Panc1 (cell line): Measurements from ENCODE around the gene INPP4B. TPM values are rescaled to one million over a fixed set of nuclear protein-coding genes. Genes with fewer than 3 reads are reported as not detected.

Experiments
- ATAC-seq: fragments of 200-7000 bp; cut with Tn5 transposase; 2 replicates; pipeline ENCODE4 v1.9.1; 2020; ENCODE audit warnings: mild to moderate bottlenecking, moderate library complexity
- BruUV-seq: library from RNA; stranded (reverse); fragments of 400-500 nt; replicated peaks from 2 replicates; lab custom pipeline; 2021; lab: Mats Ljungman, UMichigan
- CTCF ChIA-PET: fragments of 300-600 bp; sonication (Branson Sonifier 250); formaldehyde crosslinking; loops from one replicate; lab custom pipeline; 2022; ENCODE audit warnings: antibody characterized with exemption; lab: Charles Lee
- POLR2A ChIA-PET: fragments of 300-600 bp; sonication (Branson Sonifier 250); formaldehyde crosslinking; loops from one replicate; lab custom pipeline; 2022; ENCODE audit warnings: antibody characterized with exemption; lab: Charles Lee
- DNase-seq: peaks from one replicate; pipeline ENCODE4 v3.0.0-alpha.2; 2010; ENCODE audit warnings: low read depth, low spot score
- H3K27ac ChIP-seq: 2 replicates; pipeline ENCODE4 v1.5.1; 2011; ENCODE audit warnings: mild to moderate bottlenecking, low read length, inconsistent platforms
- H3K27me3 ChIP-seq: fragments of 200-500 bp; sonication (Bioruptor generic); 2 replicates; pipeline ENCODE4 v1.6.0; 2014; ENCODE audit warnings: low read length, inconsistent platforms; ENCODE audit not compliant: control insufficient read depth, insufficient read depth
- H3K36me3 ChIP-seq: fragments of 200-500 bp; sonication (Bioruptor generic); 2 replicates; pipeline ENCODE4 v1.5.1; 2014; ENCODE audit warnings: inconsistent platforms, mild to moderate bottlenecking, low read length, moderate library complexity; ENCODE audit not compliant: control insufficient read depth, insufficient read depth
- H3K4me1 ChIP-seq: 2 replicates; pipeline ENCODE4 v1.5.1; 2011; ENCODE audit warnings: inconsistent platforms, mild to moderate bottlenecking, low read length, moderate library complexity; ENCODE audit not compliant: control insufficient read depth, insufficient read depth
- H3K4me3 ChIP-seq, 2 experiments: 2 replicates each; pipeline ENCODE4 v1.5.1; 2011 to 2012; ENCODE audit warnings: low read depth in 2 of 2, low read length in 2 of 2, mild to moderate bottlenecking in 2 of 2, inconsistent platforms in 1 of 2, moderate library complexity in 1 of 2
- H3K9me3 ChIP-seq: fragments of 200-500 bp; sonication (Bioruptor generic); 2 replicates; pipeline ENCODE4 v1.5.1; 2014; ENCODE audit warnings: low read depth, mild to moderate bottlenecking, inconsistent platforms, low read length, moderate library complexity; ENCODE audit not compliant: control insufficient read depth, insufficient read depth
- CTCF ChIP-seq: fragments of 450-650 bp; IDR thresholded peaks from 2 replicates; pipeline ENCODE4 v1.5.1; 2017; ENCODE audit warnings: mild to moderate bottlenecking
- POLR2AphosphoS5 ChIP-seq: IDR thresholded peaks from 2 replicates; pipeline ENCODE4 v1.6.1; 2012; ENCODE audit warnings: mild to moderate bottlenecking, low read depth, low read length, moderate library complexity
- REST ChIP-seq, 2 experiments: IDR thresholded peaks; 2 replicates each; pipeline ENCODE4 v1.6.1; 2011 to 2012; ENCODE audit warnings: low read depth in 2 of 2, control low read depth in 1 of 2, low read length in 1 of 2, mild to moderate bottlenecking in 1 of 2, moderate library complexity in 1 of 2; ENCODE audit not compliant: insufficient read depth in 1 of 2
- SIN3A ChIP-seq: IDR thresholded peaks from 2 replicates; pipeline ENCODE4 v1.6.1; 2012; ENCODE audit warnings: low read depth, mild to moderate bottlenecking, low read length, moderate library complexity, borderline replicate concordance; ENCODE audit not compliant: insufficient read depth
- TCF7L2 ChIP-seq: IDR thresholded peaks from 2 replicates; pipeline ENCODE4 v1.6.1; 2011; ENCODE audit warnings: mild to moderate bottlenecking, low read depth, low read length, inconsistent platforms
- in situ Hi-C: cut with HindIII; loops from 2 replicates; pipeline ENCODE4 v1.10.0; 2016; ENCODE audit warnings: low sequenced_read_pairs, low pct_unique_long_range_greater_than_20kb
- intact Hi-C: fragments of 100-400 bp; cut with micrococcal nuclease; formaldehyde crosslinking; loops from one replicate; pipeline ENCODE4 v1.10.0; 2022; ENCODE audit not compliant: unreplicated experiment
- total RNA-seq: library from RNA; stranded (reverse); gene quantifications from one replicate; pipeline ENCODE4 v1.2.1, GENCODE V29; 2021; ENCODE audit not compliant: unreplicated experiment

The INPP4B gene
- total RNA-seq, 1 experiment from 2014 or later = 4.5 TPM

- no TSS peak for BruUV-seq
- intact Hi-C loops (no loop called here), in situ Hi-C loops (no loop called here)
- no peaks in the 10 kb centered on the region for H3K36me3 ChIP-seq
- no peaks in the 10 kb centered on the region for H3K9me3 ChIP-seq
- H3K27ac ChIP-seq = no peak overlapping the region
- ChIA-PET CTCF (no interaction called here), POLR2A (no interaction called here)
- no peak overlapping the region for H3K4me3 ChIP-seq
- DNase-seq (no peak), ATAC-seq (no peak)
- TF ChIP-seq TCF7L2 (no peak), REST (IDR thresholded peaks at IDR 0.05; ENCODE audit: insufficient read depth in 1 of 2, low read depth in 2 of 2, low read length in 1 of 2) (no peak)
- no peaks in the 10 kb centered on the region for H3K27me3 ChIP-seq
- no peaks in the 10 kb centered on the region for H3K4me1 ChIP-seq
Observed at GRCh38 chr4:142341268-142341667, 504.8 kb downstream of the INPP4B start.

- H3K4me3 ChIP-seq = no peak overlapping the region
- no peaks in the 10 kb centered on the region for H3K27me3 ChIP-seq
- no peaks in the 10 kb centered on the region for H3K36me3 ChIP-seq
- H3K27ac ChIP-seq = no peak overlapping the region
- ChIA-PET POLR2A (no interaction called here), CTCF (no interaction called here)
- intact Hi-C loops = no loop called here
- no peaks in the 10 kb centered on the region for H3K4me1 ChIP-seq
- in situ Hi-C loops = no loop called here
- no peaks in the 10 kb centered on the region for H3K9me3 ChIP-seq
- no peak for DNase-seq
- no peak for ATAC-seq
- no TSS peak for BruUV-seq
- TF ChIP-seq TCF7L2 = no peak
- no peak for TF ChIP-seq REST (IDR thresholded peaks at IDR 0.05; ENCODE audit: insufficient read depth in 1 of 2, low read depth in 2 of 2, low read length in 1 of 2)
- no peak for TF ChIP-seq CTCF
- TF ChIP-seq POLR2AphosphoS5 = no peak
- TF ChIP-seq SIN3A = no peak
Observed at GRCh38 chr4:142339053-142339452, 507.0 kb downstream of the INPP4B start.
